Keratinocyte (primary cell): Measurements from ENCODE around the gene CDCP1. TPM values are rescaled to one million over a fixed set of nuclear protein-coding genes. Genes with fewer than 3 reads are reported as not detected.

Experiments
- DNase-seq: peaks from one replicate; pipeline ENCODE4 v3.0.0-alpha.2; 2011; ENCODE audit warnings: low read depth, missing footprints, low spot score
- FAIRE-seq: peaks from 2 replicates; lab custom pipeline; 2011; peaks lifted over from hg19 to GRCh38; lab: Jason Lieb, UNC
- H2AFZ ChIP-seq: 2 replicates; pipeline ENCODE4 v1.6.0; 2012; ENCODE audit warnings: low read length, control low read depth, inconsistent platforms; ENCODE audit not compliant: control insufficient read depth
- H3K27ac ChIP-seq: 2 replicates; pipeline ENCODE4 v1.5.1; 2011; ENCODE audit warnings: low read length; ENCODE audit not compliant: control insufficient read depth, insufficient read depth
- H3K27me3 ChIP-seq: 3 replicates; pipeline ENCODE4 v1.6.0; 2011; ENCODE audit warnings: low read length; ENCODE audit not compliant: control insufficient read depth, insufficient read depth; ENCODE audit errors: extremely low read depth
- H3K36me3 ChIP-seq, 2 experiments: 2 replicates in 1 of 2; 3 replicates in 1 of 2; pipeline ENCODE4 v1.5.1; 2011; ENCODE audit warnings: low read length in 2 of 2, mild to moderate bottlenecking in 1 of 2; ENCODE audit not compliant: control insufficient read depth in 2 of 2, insufficient read depth in 2 of 2; ENCODE audit errors: extremely low read depth in 1 of 2
- H3K4me1 ChIP-seq: 3 replicates; pipeline ENCODE4 v1.5.1; 2011; ENCODE audit warnings: low read length; ENCODE audit not compliant: control insufficient read depth, insufficient read depth; ENCODE audit errors: extremely low read depth
- H3K4me2 ChIP-seq: 3 replicates; pipeline ENCODE4 v1.6.0; 2011; ENCODE audit warnings: low read depth, low read length; ENCODE audit not compliant: control insufficient read depth, insufficient read depth; ENCODE audit errors: extremely low read depth
- H3K4me3 ChIP-seq, 3 experiments: fragments of 200-600 bp in 1 of 3; sonication (generic) in 1 of 3; 2 replicates in 2 of 3; 3 replicates in 1 of 3; pipeline ENCODE4 v1.5.1; 2011 to 2016; ENCODE audit warnings: low read length in 3 of 3, mild to moderate bottlenecking in 3 of 3, control low read depth in 2 of 3, inconsistent platforms in 1 of 3, low read depth in 1 of 3, mixed read lengths in 1 of 3, mixed run types in 1 of 3, moderate library complexity in 1 of 3; ENCODE audit not compliant: control insufficient read depth in 2 of 3, insufficient read depth in 2 of 3; ENCODE audit errors: extremely low read depth in 1 of 3
- H3K79me2 ChIP-seq: 2 replicates; pipeline ENCODE4 v1.6.0; 2012; ENCODE audit warnings: low read length; ENCODE audit not compliant: control insufficient read depth, insufficient read depth
- H3K9ac ChIP-seq: 3 replicates; pipeline ENCODE4 v1.6.0; 2011; ENCODE audit warnings: low read length; ENCODE audit not compliant: control insufficient read depth, insufficient read depth; ENCODE audit errors: extremely low read depth
- H3K9me1 ChIP-seq: 3 replicates; pipeline ENCODE4 v1.6.0; 2011; ENCODE audit warnings: low read length; ENCODE audit not compliant: control insufficient read depth, insufficient read depth; ENCODE audit errors: extremely low read depth
- H3K9me3 ChIP-seq: 2 replicates; pipeline ENCODE4 v1.5.1; 2012; ENCODE audit warnings: low read depth, low read length; ENCODE audit not compliant: control insufficient read depth
- H4K20me1 ChIP-seq: 3 replicates; pipeline ENCODE4 v1.6.0; 2011; ENCODE audit warnings: low read length; ENCODE audit not compliant: control insufficient read depth, insufficient read depth; ENCODE audit errors: extremely low read depth
- EZH2 ChIP-seq: IDR thresholded peaks from one replicate; pipeline ENCODE4 v1.6.1; 2012; ENCODE audit warnings: inconsistent platforms, mild to moderate bottlenecking, low read length, moderate library complexity
- dilution Hi-C: fragments of 300-500 bp; cut with MboI; formaldehyde crosslinking; loops from one replicate; pipeline ENCODE4 v1.7.0; 2020; ENCODE audit warnings: low sequenced_read_pairs; ENCODE audit not compliant: extremely low pct_ligation_motif_present
- polyA plus RNA-seq, 5 experiments: library from polyadenylated mRNA; depleted of rRNA in 3 of 5; stranded (reverse) in 3 of 5; stranded (forward) in 1 of 5; unstranded in 1 of 5; fragments of >200 nt; gene quantifications; 1 replicate in 1 of 5; 2 replicates in 3 of 5; 3 replicates in 1 of 5; pipeline versions ENCODE4 v1.2.1 to v1.2.3, GENCODE V29; 2011 to 2012; ENCODE audit warnings: missing spikeins in 2 of 5, low read depth in 1 of 5, low replicate concordance in 1 of 5
- TF ChIP-seq, protein P1 (sequence below), 3 experiments: IDR thresholded peaks in 1 of 3; conservative IDR thresholded peaks in 1 of 3; optimal IDR thresholded peaks in 1 of 3; 2 replicates in 2 of 3; 3 replicates in 1 of 3; pipeline versions ENCODE3 to v1.5.1; 2011; ENCODE audit warnings: low read length in 3 of 3, mild to moderate bottlenecking in 3 of 3, moderate library complexity in 2 of 3, control low read depth in 1 of 3, inconsistent platforms in 1 of 3; ENCODE audit not compliant: insufficient read depth in 2 of 3; ENCODE audit errors: extremely low read depth in 1 of 3

Gene CDCP1
- polyA plus RNA-seq, 1 donor (not counting 4 experiments of a cell fraction or from before 2014, with no cell fraction given), result 85.8 TPM

DNA sequence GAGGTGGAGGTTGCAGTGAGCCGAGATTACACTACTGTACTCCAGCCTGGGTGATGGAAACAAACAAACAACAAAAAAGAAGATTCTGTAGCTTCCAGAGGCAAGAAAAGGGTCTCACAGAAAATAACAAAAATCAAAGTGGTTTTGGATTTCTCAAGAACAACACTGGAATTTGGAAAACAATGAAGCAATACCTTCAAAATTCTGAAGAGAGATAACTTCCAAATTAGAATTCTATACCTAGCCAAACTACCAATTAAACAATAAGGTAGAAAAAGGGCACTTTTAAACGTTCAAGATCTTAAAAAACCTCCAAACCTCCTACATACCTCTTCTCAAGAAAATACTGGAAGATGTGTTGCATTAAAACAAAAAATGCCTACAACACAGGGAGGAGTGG is 4.9 kb upstream of the CDCP1 start:
- peaks cover 27% of the 10 kb centered on the region for H3K4me1 ChIP-seq
- H4K20me1 ChIP-seq, result no peaks in the 10 kb centered on the region
- peaks cover under 1% of the 10 kb centered on the region for H3K79me2 ChIP-seq
- FAIRE-seq (no peak), DNase-seq (no peak)
- dilution Hi-C loops, result no loop called here
- H3K9me1 ChIP-seq, result no peaks in the 10 kb centered on the region
- no peak overlapping the region for H3K27ac ChIP-seq
- no peaks in the 10 kb centered on the region for H3K27me3 ChIP-seq
- H3K9me3 ChIP-seq, result no peaks in the 10 kb centered on the region
- H2AFZ ChIP-seq, result no peak overlapping the region
- no peak overlapping the region for H3K9ac ChIP-seq
- no peak overlapping the region for H3K4me2 ChIP-seq
- no peaks in the 10 kb centered on the region for H3K36me3 ChIP-seq
- H3K4me3 ChIP-seq, result no peak overlapping the region
- TF ChIP-seq, protein P1, sequence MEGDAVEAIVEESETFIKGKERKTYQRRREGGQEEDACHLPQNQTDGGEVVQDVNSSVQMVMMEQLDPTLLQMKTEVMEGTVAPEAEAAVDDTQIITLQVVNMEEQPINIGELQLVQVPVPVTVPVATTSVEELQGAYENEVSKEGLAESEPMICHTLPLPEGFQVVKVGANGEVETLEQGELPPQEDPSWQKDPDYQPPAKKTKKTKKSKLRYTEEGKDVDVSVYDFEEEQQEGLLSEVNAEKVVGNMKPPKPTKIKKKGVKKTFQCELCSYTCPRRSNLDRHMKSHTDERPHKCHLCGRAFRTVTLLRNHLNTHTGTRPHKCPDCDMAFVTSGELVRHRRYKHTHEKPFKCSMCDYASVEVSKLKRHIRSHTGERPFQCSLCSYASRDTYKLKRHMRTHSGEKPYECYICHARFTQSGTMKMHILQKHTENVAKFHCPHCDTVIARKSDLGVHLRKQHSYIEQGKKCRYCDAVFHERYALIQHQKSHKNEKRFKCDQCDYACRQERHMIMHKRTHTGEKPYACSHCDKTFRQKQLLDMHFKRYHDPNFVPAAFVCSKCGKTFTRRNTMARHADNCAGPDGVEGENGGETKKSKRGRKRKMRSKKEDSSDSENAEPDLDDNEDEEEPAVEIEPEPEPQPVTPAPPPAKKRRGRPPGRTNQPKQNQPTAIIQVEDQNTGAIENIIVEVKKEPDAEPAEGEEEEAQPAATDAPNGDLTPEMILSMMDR (optimal IDR thresholded peaks at IDR 0.05 in 1 of 3, IDR thresholded peaks at IDR 0.05 in 1 of 3, conservative IDR thresholded peaks at IDR 0.05 in 1 of 3; ENCODE audit: extremely low read depth in 1 of 3, insufficient read depth in 2 of 3, low read length in 3 of 3), result no peak
- no peak for TF ChIP-seq EZH2

GRCh38 chr3:45148921-45149320 is 2.7 kb upstream of the CDCP1 start:
- no peaks in the 10 kb centered on the region for H4K20me1 ChIP-seq
- H3K27me3 ChIP-seq, result no peaks in the 10 kb centered on the region
- dilution Hi-C loops, result no loop called here
- peaks cover 23% of the 10 kb centered on the region for H3K79me2 ChIP-seq
- H3K36me3 ChIP-seq, result no peaks in the 10 kb centered on the region
- no peak overlapping the region for H3K27ac ChIP-seq
- no peak overlapping the region for H3K4me2 ChIP-seq
- no peak overlapping the region for H2AFZ ChIP-seq
- no peak for DNase-seq
- H3K9me3 ChIP-seq, result no peaks in the 10 kb centered on the region
- no peak overlapping the region for H3K4me3 ChIP-seq
- no peaks in the 10 kb centered on the region for H3K9me1 ChIP-seq
- H3K9ac ChIP-seq, result no peak overlapping the region
- peaks cover 16% of the 10 kb centered on the region for H3K4me1 ChIP-seq
- no peak for FAIRE-seq
- no peak for TF ChIP-seq EZH2
- TF ChIP-seq, protein P1 (optimal IDR thresholded peaks at IDR 0.05 in 1 of 3, IDR thresholded peaks at IDR 0.05 in 1 of 3, conservative IDR thresholded peaks at IDR 0.05 in 1 of 3; ENCODE audit: extremely low read depth in 1 of 3, insufficient read depth in 2 of 3, low read length in 3 of 3), result no peak
